NB4 (cell line): Measurements from ENCODE around the gene SLC39A6.

Experiments used
- CTCF ChIP-seq: IDR thresholded peaks from one replicate; pipeline ENCODE4 v1.5.1; 2012; ENCODE audit warnings: low read depth, low read length
- POLR2A ChIP-seq: IDR thresholded peaks from 2 replicates; pipeline ENCODE4 v1.6.1; 2011; ENCODE audit warnings: mild to moderate bottlenecking; ENCODE audit not compliant: insufficient read length; ENCODE audit errors: extremely low read depth
- TF ChIP-seq, protein P1 (sequence below): IDR thresholded peaks from 2 replicates; pipeline ENCODE4 v1.6.1; 2011; ENCODE audit warnings: low read depth, low read length

DNA sequence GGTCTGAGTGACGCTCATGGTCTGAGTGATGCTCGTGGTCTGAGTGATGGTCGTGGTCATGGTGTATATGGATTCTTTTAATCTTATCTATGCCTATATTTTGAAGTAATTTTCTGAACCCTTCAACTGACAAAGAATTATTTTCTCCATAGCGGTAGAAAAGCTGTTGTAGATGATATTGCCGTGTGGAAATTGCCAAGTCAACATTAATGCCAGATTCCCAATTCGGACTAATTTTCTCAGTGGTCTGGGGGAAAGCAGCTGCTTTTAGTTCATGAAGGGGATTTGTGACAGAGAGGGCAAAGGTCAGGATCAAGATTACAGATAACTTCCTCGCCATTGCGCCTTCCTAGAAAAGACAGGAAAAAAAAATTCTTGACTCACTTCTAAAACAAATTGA lies 2.5 kb downstream of the SLC39A6 start:
- TF ChIP-seq CTCF, result no peak
- TF ChIP-seq POLR2A, result no peak
- TF ChIP-seq, protein P1, sequence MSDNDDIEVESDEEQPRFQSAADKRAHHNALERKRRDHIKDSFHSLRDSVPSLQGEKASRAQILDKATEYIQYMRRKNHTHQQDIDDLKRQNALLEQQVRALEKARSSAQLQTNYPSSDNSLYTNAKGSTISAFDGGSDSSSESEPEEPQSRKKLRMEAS, result no peak
